GM12878 (cell line): ENCODE results near the gene DDIT3. TPM values are rescaled to one million over a fixed set of nuclear protein-coding genes. Genes with fewer than 3 reads are reported as not detected.
A peak's percentile ranks its signal among the peaks of the same experiment; 100 is the strongest.

Source experiments
- ATAC-seq: fragments of 200-7000 bp; cut with Tn5 transposase; 3 replicates; pipeline ENCODE4 v1.9.1; 2020; ENCODE audit warnings: mild to moderate bottlenecking, moderate library complexity
- BruUV-seq: library from RNA; stranded (reverse); fragments of 400-500 nt; replicated peaks from 2 replicates; lab custom pipeline; 2021; lab: Mats Ljungman, UMichigan
- CTCF ChIA-PET: fragments of 300-600 bp; sonication (Branson Sonifier 250); formaldehyde crosslinking; extraction: SDS; loops from one replicate; lab custom pipeline; 2021; ENCODE audit warnings: inconsistent platforms; lab: Yijun Ruan, JAX
- POLR2A ChIA-PET: fragments of 350-600 bp; formaldehyde crosslinking; extraction: SDS; loops from one replicate; lab custom pipeline; 2021; ENCODE audit warnings: inconsistent platforms; lab: Charles Lee
- RAD21 ChIA-PET: fragments of 300-600 bp; sonication (Branson Sonifier 250); formaldehyde crosslinking; loops from one replicate; lab custom pipeline; 2023; ENCODE audit warnings: antibody characterized with exemption; ENCODE audit not compliant: unreplicated experiment; lab: Charles Lee
- SMC1A ChIA-PET: fragments of 300-600 bp; sonication (Branson Sonifier 250); formaldehyde crosslinking; loops from one replicate; lab custom pipeline; 2023; ENCODE audit not compliant: unreplicated experiment, uncharacterized antibody; lab: Charles Lee
- DNase-seq: peaks from one replicate; pipeline ENCODE4 v3.0.0-alpha.2; 2011; ENCODE audit warnings: low read depth, low spot score
- FAIRE-seq: peaks from 3 replicates; lab custom pipeline; 2011; peaks lifted over from hg19 to GRCh38; lab: Jason Lieb, UNC
- H2AFZ ChIP-seq: 2 replicates; pipeline ENCODE4 v1.6.0; 2011; ENCODE audit warnings: low read depth, low read length, control low read depth; ENCODE audit not compliant: control insufficient read depth
- H3K27ac ChIP-seq: 2 replicates; pipeline ENCODE4 v1.5.1; 2011; ENCODE audit warnings: control low read depth; ENCODE audit not compliant: control insufficient read depth, insufficient read depth
- H3K27me3 ChIP-seq, 2 experiments: replicated peaks in 1 of 2; 2 replicates each; pipeline versions ENCODE4 v1.6.0 to v1.6.1; 2011; ENCODE audit warnings: low read length in 1 of 2; ENCODE audit not compliant: control insufficient read depth in 2 of 2, insufficient read depth in 2 of 2
- H3K36me3 ChIP-seq, 2 experiments: 2 replicates each; pipeline ENCODE4 v1.5.1; 2011; ENCODE audit warnings: low read length in 1 of 2; ENCODE audit not compliant: control insufficient read depth in 2 of 2, insufficient read depth in 2 of 2
- H3K4me1 ChIP-seq: 2 replicates; pipeline ENCODE4 v1.6.1; 2011; ENCODE audit warnings: mild to moderate bottlenecking, low read length, moderate library complexity, mixed read lengths; ENCODE audit not compliant: control insufficient read depth, insufficient read depth
- H3K4me2 ChIP-seq: 2 replicates; pipeline ENCODE4 v1.6.0; 2011; ENCODE audit warnings: control low read depth; ENCODE audit not compliant: control insufficient read depth, insufficient read depth
- H3K4me3 ChIP-seq: fragments of 200-600 bp; sonication (generic); 2 replicates; pipeline ENCODE4 v1.5.1; 2016
- H3K79me2 ChIP-seq: 2 replicates; pipeline ENCODE4 v1.6.0; 2011; ENCODE audit warnings: low read length; ENCODE audit not compliant: control insufficient read depth, insufficient read depth
- H3K9ac ChIP-seq: 2 replicates; pipeline ENCODE4 v1.8.0; 2011; ENCODE audit warnings: low read length, control low read depth, mixed read lengths; ENCODE audit not compliant: control insufficient read depth, insufficient read depth
- H3K9me3 ChIP-seq: replicated peaks from 3 replicates; pipeline ENCODE4 v1.5.1; 2011; ENCODE audit warnings: mild to moderate bottlenecking, low read length; ENCODE audit not compliant: control insufficient read depth, insufficient read depth
- H4K20me1 ChIP-seq: 2 replicates; pipeline ENCODE4 v1.6.0; 2011; ENCODE audit not compliant: control insufficient read depth, insufficient read depth
- EZH2 ChIP-seq: IDR thresholded peaks from 2 replicates; pipeline ENCODE4 v1.6.1; 2012; ENCODE audit warnings: low read depth, mild to moderate bottlenecking, control low read depth, inconsistent platforms, low read length, borderline replicate concordance; ENCODE audit not compliant: control insufficient read depth
- KDM1A ChIP-seq: fragments of 200-600 bp; sonication (generic); IDR thresholded peaks from 2 replicates; pipeline ENCODE4 v1.6.1; 2016; ENCODE audit warnings: borderline replicate concordance
- MEF2A ChIP-seq: IDR thresholded peaks from 2 replicates; pipeline ENCODE4 v1.6.1; 2011; ENCODE audit warnings: low read depth, mild to moderate bottlenecking, low read length, moderate library complexity; ENCODE audit not compliant: insufficient read depth
- NR2F1 ChIP-seq: fragments of 450-650 bp; conservative IDR thresholded peaks from 2 replicates; pipeline ENCODE4 v1.6.1; 2017; ENCODE audit warnings: mild to moderate bottlenecking
- NRF1 ChIP-seq: conservative IDR thresholded peaks from 2 replicates; pipeline ENCODE4 v1.6.1; 2011; ENCODE audit warnings: mild to moderate bottlenecking, low read depth, low read length, improper control_type of control experiment
- POLR2AphosphoS2 ChIP-seq: IDR thresholded peaks from 2 replicates; pipeline ENCODE4 v1.6.1; 2011; ENCODE audit warnings: low read depth, mild to moderate bottlenecking, low read length, improper control_type of control experiment, moderate library complexity
- PRDM15 ChIP-seq: fragments of 450-650 bp; formaldehyde crosslinking; IDR thresholded peaks from 2 replicates; pipeline ENCODE4 v1.4.0; 2020; ENCODE audit warnings: mild to moderate bottlenecking, moderate library complexity
- RBBP5 ChIP-seq: fragments of 200-600 bp; sonication (generic); conservative IDR thresholded peaks from 2 replicates; pipeline ENCODE4 v1.6.1; 2016
- SIN3A ChIP-seq: IDR thresholded peaks from 2 replicates; pipeline ENCODE4 v1.6.1; 2012; ENCODE audit warnings: low read depth, low read length, improper control_type of control experiment
- WRNIP1 ChIP-seq: IDR thresholded peaks from 2 replicates; pipeline ENCODE4 v1.6.1; 2011; ENCODE audit warnings: low read depth, low read length, improper control_type of control experiment, borderline replicate concordance
- YY1 ChIP-seq: IDR thresholded peaks from 2 replicates; pipeline ENCODE4 v1.6.1; 2011; ENCODE audit warnings: low read depth, mild to moderate bottlenecking, low read length
- ZNF274 ChIP-seq: IDR thresholded peaks from one replicate; pipeline ENCODE4 v1.8.0; 2011; ENCODE audit not compliant: insufficient read length, insufficient read depth
- whole genome bisulfite sequencing: methylation state at CpG from one replicate; pipeline ENCODE4 v1.1.6; 2016; ENCODE audit warnings: low lambda C conversion rate; ENCODE audit not compliant: insufficient replicate concordance, insufficient coverage; ENCODE audit errors: missing lambda C conversion rate; 5-methylcytosine and 5-hydroxymethylcytosine counted together
- in situ Hi-C: fragments of 300-500 bp; cut with MboI; formaldehyde crosslinking; loops from 9 replicates; pipeline ENCODE4 v1.14.3; 2018; ENCODE audit warnings: mixed read lengths
- intact Hi-C: fragments of 100-400 bp; cut with micrococcal nuclease; formaldehyde crosslinking; loops from one replicate; pipeline ENCODE4 v1.14.2; 2022; ENCODE audit not compliant: unreplicated experiment
- polyA plus RNA-seq, 11 experiments: library from polyadenylated mRNA; depleted of rRNA in 4 of 11; unstranded in 6 of 11; stranded (reverse) in 5 of 11; fragments of >200 nt; fragmentation: Nextera tagmentation in 4 of 11; fragmentation: Illumina TruSeq in 1 of 11; extraction: Ambion mirVana in 4 of 11; extraction: Trizol in 1 of 11; gene quantifications; 1 replicate in 1 of 11; 2 replicates in 10 of 11; pipeline versions ENCODE4 v1.2.1 to v1.2.3, GENCODE V29; 2011 to 2016; ENCODE audit warnings: inconsistent platforms in 2 of 11, missing spikeins in 2 of 11, low read depth in 1 of 11
- total RNA-seq, 4 experiments: library from RNA; depleted of rRNA in 3 of 4; stranded (reverse); fragments of >200 nt in 3 of 4; fragmentation: Illumina TruSeq in 1 of 4; extraction: Trizol in 1 of 4; gene quantifications; 2 replicates each; pipeline versions ENCODE4 v1.2.1 to v1.2.3, GENCODE V29; 2013 to 2021

Gene DDIT3
- total and polyA plus RNA-seq, 10 of the 15 experiments (the other 5 are each of a cell fraction or from before 2014, with no cell fraction given): 9.2 to 28.9 (median 15.5) TPM

GRCh38 chr12:57519796-57520052 is 590 bp downstream of the DDIT3 start:
- no peak for DNase-seq
- TF ChIP-seq YY1 (0 out of 2 replicates have a peak, but pooled peaks have one; percentile 2), EZH2 (no peak)
- peak overlapping the region; percentile 98 for H3K4me3 ChIP-seq
- CTCF ChIA-PET: interaction anchor here (1.2 to 4.0 kb wide), 4 partner anchors 26 to 237 kb away, joined by 3 to 13 read pairs (median 4); no protein-coding TSS in a partner anchor
- peak overlapping the region; percentile 96 for H3K27ac ChIP-seq
- peak overlapping the region; percentile 97 for H3K9ac ChIP-seq
- WGBS: under 1% methylated on average over 8 of the region's 8 CpGs
- peak overlapping the region; percentile 61 for H3K4me2 ChIP-seq
- peaks cover 23% of the 10 kb centered on the region for H3K4me1 ChIP-seq
- ATAC-seq: peak; percentile 40
- SMC1A ChIA-PET: interaction anchor here (1.1 to 1.6 kb wide), 3 partner anchors 19 to 90 kb away, joined by 3 to 5 read pairs (median 3); no protein-coding TSS in a partner anchor
- H4K20me1 ChIP-seq: peaks cover 4% of the 10 kb centered on the region; the same call in 1 of the 2 replicates
- H3K79me2 ChIP-seq: peaks cover 46% of the 10 kb centered on the region
- H3K36me3 ChIP-seq: peaks cover 18 to 27% of the 10 kb centered on the region in 2 experiments
- POLR2A ChIA-PET: interaction anchor here (0.6 to 1.6 kb wide), 5 partner anchors 17 to 290 kb away, joined by 3 to 11 read pairs (median 3); partner anchors contain the start of genes ARHGEF25 and SHMT2
- no TSS peak for BruUV-seq
- no peak for FAIRE-seq
- no peaks in the 10 kb centered on the region for H3K9me3 ChIP-seq
- RAD21 ChIA-PET: interaction anchor here (1.2 to 2.4 kb wide), 2 partner anchors 43 to 67 kb away, joined by 3 to 9 read pairs; no protein-coding TSS in a partner anchor
- no peaks in the 10 kb centered on the region for H3K27me3 ChIP-seq
- H2AFZ ChIP-seq: no peak overlapping the region
- intact Hi-C loops: loop anchor here (5.0 kb wide), 2 partner anchors 42 to 57 kb away; partner anchors contain the start of gene ARHGAP9
- in situ Hi-C loops: no loop called here

GRCh38 chr12:57518920-57519795 is 1.2 kb downstream of the DDIT3 start:
- peaks cover 20% of the 10 kb centered on the region for H3K4me1 ChIP-seq
- H3K27ac ChIP-seq: peak overlapping the region; percentile 96
- H3K36me3 ChIP-seq: peaks cover 22 to 30% of the 10 kb centered on the region in 2 experiments
- peaks cover 4% of the 10 kb centered on the region; the same call in 1 of the 2 replicates for H4K20me1 ChIP-seq
- H3K4me3 ChIP-seq: peak overlapping the region; percentile 98
- H3K9ac ChIP-seq: peak overlapping the region; percentile 97
- CTCF ChIA-PET: interaction anchor here (1.2 to 4.0 kb wide), 3 partner anchors 39 to 237 kb away, joined by 3 to 13 read pairs (median 3); partner anchors contain the start of gene ARHGAP9
- RAD21 ChIA-PET: interaction anchor here (2.4 kb wide), 1 partner anchor 42 kb away, joined by 9 read pairs; no protein-coding TSS in a partner anchor
- intact Hi-C loops: no loop called here
- BruUV-seq: no TSS peak
- WGBS: 29% methylated on average over 7 of the region's 7 CpGs
- POLR2A ChIA-PET: interaction anchor here (0.5 to 1.3 kb wide), 4 partner anchors 17 to 407 kb away, joined by 3 to 5 read pairs (median 4); partner anchors contain the start of gene ARHGAP9
- H2AFZ ChIP-seq: no peak overlapping the region
- FAIRE-seq (no peak), ATAC-seq (no peak), DNase-seq (no peak)
- no peaks in the 10 kb centered on the region for H3K27me3 ChIP-seq
- H3K79me2 ChIP-seq: peaks cover 40% of the 10 kb centered on the region
- no peaks in the 10 kb centered on the region for H3K9me3 ChIP-seq
- SMC1A ChIA-PET: interaction anchor here (1.1 to 1.6 kb wide), 2 partner anchors 60 to 89 kb away, joined by 3 to 5 read pairs; no protein-coding TSS in a partner anchor
- in situ Hi-C loops: no loop called here
- H3K4me2 ChIP-seq: peak overlapping the region; percentile 61
- no peak for TF ChIP-seq SIN3A
- TF ChIP-seq NR2F1: no peak
- TF ChIP-seq WRNIP1: no peak
- no peak for TF ChIP-seq RBBP5
- no peak for TF ChIP-seq ZNF274
- TF ChIP-seq MEF2A: no peak
- no peak for TF ChIP-seq PRDM15 (CRISPR knock-in tag)
- TF ChIP-seq KDM1A: no peak
- TF ChIP-seq POLR2AphosphoS2: no peak
- no peak for TF ChIP-seq NRF1
